ENCODE data around the gene POMT2.

GRCh38 chr14:77284466-77284865 lies 36.2 kb downstream of the POMT2 start:
- TF ChIP-seq, protein P1, sequence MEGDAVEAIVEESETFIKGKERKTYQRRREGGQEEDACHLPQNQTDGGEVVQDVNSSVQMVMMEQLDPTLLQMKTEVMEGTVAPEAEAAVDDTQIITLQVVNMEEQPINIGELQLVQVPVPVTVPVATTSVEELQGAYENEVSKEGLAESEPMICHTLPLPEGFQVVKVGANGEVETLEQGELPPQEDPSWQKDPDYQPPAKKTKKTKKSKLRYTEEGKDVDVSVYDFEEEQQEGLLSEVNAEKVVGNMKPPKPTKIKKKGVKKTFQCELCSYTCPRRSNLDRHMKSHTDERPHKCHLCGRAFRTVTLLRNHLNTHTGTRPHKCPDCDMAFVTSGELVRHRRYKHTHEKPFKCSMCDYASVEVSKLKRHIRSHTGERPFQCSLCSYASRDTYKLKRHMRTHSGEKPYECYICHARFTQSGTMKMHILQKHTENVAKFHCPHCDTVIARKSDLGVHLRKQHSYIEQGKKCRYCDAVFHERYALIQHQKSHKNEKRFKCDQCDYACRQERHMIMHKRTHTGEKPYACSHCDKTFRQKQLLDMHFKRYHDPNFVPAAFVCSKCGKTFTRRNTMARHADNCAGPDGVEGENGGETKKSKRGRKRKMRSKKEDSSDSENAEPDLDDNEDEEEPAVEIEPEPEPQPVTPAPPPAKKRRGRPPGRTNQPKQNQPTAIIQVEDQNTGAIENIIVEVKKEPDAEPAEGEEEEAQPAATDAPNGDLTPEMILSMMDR (IDR thresholded peaks at IDR 0.05), result no peak
- no peak for TF ChIP-seq POLR2A (IDR thresholded peaks at IDR 0.05)
